Astrocyte of the spinal cord (primary cell): ENCODE results near the gene IRX1.

Source experiments
- DNase-seq: peaks from one replicate; pipeline ENCODE4 v3.0.0; 2011; ENCODE audit warnings: low read depth, low spot score
- H3K4me3 ChIP-seq: 2 replicates; pipeline ENCODE4 v1.5.1; 2011; ENCODE audit warnings: low read depth, mild to moderate bottlenecking, low read length, moderate library complexity
- CTCF ChIP-seq: IDR thresholded peaks from 2 replicates; pipeline ENCODE4 v1.5.1; 2012; ENCODE audit warnings: low read depth, mild to moderate bottlenecking, low read length, inconsistent platforms
- in situ Hi-C: cut with HindIII; loops from 2 replicates; pipeline ENCODE4 v1.10.0; 2017; ENCODE audit warnings: low sequenced_read_pairs

IRX1 gene

DNA sequence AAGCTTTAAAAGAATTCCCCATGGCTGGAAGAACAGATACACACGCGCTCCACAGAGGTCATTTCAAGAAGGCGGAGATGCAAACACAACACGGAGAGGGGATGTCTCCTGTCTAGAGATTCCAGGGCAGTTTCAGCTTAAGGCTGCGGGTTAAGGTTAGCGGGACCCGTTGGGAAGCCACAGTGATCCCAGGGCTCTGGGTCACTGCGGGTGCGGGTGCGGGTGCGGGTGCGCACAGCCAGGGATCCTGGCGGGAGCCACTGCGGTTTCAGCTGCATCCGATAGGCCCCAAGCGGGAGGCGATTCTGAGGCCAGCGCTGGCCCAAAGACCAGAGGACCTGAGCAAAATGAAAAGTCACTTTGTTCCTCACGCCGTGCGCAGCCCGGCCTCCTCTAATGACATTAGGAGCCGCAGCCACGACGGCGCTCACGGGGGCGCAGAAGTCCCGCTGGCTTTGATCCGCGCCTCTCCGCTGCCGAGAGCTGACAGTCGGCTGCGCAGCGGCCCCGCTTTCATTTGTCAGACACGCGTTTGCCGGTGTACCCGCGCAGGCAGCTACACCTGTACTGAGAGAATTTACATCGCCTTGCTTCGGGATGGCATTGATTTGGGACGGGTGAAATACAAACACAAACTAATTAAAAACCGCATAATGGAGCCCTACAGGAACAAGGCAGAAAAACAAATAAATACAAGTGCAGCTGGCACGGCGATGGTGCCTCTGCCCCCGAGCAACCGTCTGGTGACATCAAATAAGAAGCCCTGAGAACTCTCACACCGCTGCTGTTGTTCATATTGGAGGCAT lies 5.3 kb upstream of the IRX1 start:
- DNase-seq = no peak
- no peak for TF ChIP-seq CTCF
- in situ Hi-C loops = no loop called here
- H3K4me3 ChIP-seq = no peak overlapping the region

- in situ Hi-C loops = no loop called here
- no peak overlapping the region for H3K4me3 ChIP-seq
- no peak for DNase-seq
- TF ChIP-seq CTCF = no peak
Observed at GRCh38 chr5:3590967-3591900, 4.4 kb upstream of the IRX1 start.

DNA sequence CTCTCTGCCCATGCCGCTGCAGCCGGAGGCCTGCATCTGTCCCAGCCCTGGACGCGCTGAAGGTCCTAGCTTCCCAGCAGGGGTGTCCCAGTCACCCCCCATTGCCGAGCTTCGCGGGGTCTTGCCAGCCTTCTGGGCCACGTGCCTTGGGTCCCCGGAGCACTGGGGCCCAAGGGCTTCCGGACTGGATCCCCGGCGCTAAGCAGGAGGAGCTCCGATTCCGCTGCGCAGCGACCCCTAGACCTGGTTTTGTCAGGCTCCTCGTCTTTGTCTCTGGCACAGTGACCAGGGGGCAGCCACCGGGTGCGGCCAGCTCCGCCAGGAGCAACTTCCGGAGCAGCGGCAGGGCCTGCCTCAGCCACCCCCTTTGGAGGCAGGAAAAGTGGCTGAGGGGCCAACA lies 3.3 kb upstream of the IRX1 start:
- in situ Hi-C loops = no loop called here
- DNase-seq = no peak
- TF ChIP-seq CTCF = no peak
- no peak overlapping the region for H3K4me3 ChIP-seq

DNA sequence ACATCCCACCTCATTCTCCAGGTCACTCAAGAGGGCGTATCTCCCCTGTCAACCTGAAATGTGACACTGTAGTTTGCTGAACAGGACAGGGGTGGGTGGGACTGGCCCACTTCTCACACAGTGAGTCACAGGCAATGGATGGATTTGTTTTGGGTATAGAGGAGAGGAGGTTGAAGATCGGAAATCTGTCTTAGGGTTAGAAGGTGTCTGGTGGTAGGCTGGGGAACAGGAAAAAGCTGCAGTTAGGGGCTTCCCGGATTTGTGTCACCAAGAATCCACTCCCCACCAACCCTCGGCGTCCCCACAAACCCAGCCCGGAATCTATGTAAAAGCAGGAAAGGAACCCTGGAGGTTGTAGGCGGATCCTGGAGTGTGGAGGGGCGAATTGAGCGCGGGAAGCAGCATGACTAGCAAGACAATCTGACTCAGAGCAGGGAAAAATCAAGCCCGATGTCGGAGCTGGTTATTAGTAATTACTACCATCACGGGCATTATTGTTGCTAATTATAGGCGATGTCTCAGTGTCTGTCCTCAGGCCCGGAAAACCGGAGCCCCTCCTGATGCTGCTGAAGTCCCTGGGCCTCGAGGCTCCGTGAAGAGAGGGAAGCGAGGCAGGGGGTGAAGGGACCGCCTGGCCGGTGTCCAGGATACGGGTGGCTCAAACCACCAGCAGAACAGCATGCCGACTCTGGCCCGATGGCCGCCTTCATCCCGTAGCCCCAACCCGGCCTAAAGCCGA lies 1.7 kb upstream of the IRX1 start:
- H3K4me3 ChIP-seq = no peak overlapping the region
- DNase-seq = peak; percentile 6
- TF ChIP-seq CTCF = no peak
- in situ Hi-C loops = no loop called here

- H3K4me3 ChIP-seq = peak overlapping the region; percentile 27
- peak; percentile 46 for DNase-seq
- peak; percentile 21 for TF ChIP-seq CTCF
- in situ Hi-C loops = no loop called here
Observed at GRCh38 chr5:3594510-3595005, 1.1 kb upstream of the IRX1 start.

- no peak for TF ChIP-seq CTCF
- in situ Hi-C loops = no loop called here
- peak; percentile 19 for DNase-seq
- peak overlapping the region; percentile 58 for H3K4me3 ChIP-seq
Observed at GRCh38 chr5:3596261-3596825, 711 bp downstream of the IRX1 start.
